HG03025 (cell line): ENCODE measurements around the gene PEDS1.
A peak's percentile ranks its signal among the peaks of the same experiment; 100 is the strongest.
"Not testable (repeated sequence)": the region's sequence is repeated elsewhere in the genome, so short reads cannot be mapped to it uniquely, and the experiment has no call there.

Experiments used
- ATAC-seq: cut with Tn5 transposase; IDR thresholded peaks from one replicate; pipeline ENCODE4 v1.9.1; 2021; ENCODE audit warnings: mild to moderate bottlenecking, moderate library complexity; ENCODE audit not compliant: unreplicated experiment, low FRiP score

PEDS1 gene

DNA sequence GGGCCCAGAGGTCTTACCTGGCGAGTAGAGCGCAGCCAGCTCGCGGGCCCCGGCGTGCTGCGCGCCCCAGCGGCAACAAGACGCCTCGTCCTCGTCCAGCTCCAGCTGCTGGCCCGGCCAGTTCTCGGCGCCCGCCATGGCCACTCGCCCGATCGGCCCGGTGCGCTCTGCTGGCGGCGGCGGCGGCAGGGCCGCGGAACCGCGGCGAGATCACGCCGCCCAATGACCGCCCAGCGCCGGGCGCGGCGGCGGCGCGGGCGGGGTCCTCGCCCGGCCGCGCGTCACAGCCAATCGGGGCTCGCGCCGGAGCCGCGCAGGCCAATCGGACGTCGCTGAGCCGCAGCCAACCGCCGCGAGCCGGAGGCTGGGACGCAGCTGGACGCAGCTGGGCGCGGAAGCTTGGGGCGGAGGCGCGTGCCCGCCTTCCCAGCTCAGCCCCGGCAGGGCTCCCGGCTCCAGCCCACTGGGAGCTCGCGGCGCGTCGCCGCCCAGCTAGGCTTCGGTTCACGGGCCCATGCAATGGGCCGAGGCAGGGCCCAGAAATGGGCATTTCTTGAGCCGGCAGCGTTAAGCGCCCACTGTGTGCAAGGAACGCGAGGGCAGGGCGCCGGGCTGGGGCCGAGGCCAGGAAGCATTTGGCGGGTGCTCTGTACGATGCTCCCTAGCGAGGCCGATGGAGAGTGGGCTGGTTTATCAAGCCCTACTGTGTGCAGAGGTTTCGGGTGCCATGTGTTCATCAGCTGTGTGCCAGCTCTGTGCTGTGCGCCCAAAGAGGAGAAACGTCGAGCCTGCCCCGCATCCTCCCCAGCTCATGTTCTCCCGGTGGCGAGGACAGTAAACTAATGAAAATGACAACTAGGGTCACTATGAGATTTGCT lies at the start of gene PEDS1:
PEDS1 (minus strand) TSS at position 224 of the 878 bp plus-strand sequence; CDS start at position 138, 86 bp downstream.
- ATAC-seq, result peak; percentile 79

DNA sequence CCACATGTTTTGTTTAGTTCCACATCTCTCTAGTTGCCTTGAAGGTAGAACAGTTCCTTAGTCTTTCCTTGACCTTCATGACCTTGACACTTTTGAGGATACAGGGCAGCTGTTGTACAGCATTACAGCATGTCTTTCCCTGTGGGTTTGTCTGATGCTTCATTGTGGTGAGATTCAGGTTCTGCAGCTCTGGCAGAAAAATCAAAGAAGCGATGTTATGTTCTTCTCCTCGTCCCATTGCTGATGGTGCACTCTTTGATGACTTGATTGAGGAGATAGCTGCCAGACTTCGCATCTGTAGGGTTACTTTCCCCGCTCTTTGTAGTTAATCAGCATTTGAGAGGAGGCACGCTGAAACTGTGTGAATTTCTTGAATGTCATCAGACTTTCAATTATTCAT lies 49.2 kb upstream of the PEDS1 start:
- no peak for ATAC-seq

DNA sequence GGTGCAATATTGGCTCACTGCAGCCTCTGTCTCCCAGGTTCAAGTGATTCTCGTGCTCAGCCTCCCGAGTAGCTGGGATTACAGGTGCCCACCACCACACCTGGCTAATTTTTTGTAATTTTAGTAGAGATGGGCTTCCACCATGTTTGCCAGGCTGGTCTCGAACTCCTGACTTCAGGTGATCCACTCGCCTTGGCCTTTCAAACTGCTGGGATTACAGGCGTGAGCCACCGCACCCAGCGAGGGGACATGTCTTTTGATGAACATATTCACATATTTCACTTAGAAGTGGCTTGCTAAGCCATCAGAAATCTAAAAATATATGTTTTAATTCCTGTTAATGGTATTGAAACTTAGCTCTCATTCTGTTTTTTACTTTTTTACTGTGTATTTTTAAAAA lies 48.2 kb upstream of the PEDS1 start:
- not testable (repeated sequence) for ATAC-seq

DNA sequence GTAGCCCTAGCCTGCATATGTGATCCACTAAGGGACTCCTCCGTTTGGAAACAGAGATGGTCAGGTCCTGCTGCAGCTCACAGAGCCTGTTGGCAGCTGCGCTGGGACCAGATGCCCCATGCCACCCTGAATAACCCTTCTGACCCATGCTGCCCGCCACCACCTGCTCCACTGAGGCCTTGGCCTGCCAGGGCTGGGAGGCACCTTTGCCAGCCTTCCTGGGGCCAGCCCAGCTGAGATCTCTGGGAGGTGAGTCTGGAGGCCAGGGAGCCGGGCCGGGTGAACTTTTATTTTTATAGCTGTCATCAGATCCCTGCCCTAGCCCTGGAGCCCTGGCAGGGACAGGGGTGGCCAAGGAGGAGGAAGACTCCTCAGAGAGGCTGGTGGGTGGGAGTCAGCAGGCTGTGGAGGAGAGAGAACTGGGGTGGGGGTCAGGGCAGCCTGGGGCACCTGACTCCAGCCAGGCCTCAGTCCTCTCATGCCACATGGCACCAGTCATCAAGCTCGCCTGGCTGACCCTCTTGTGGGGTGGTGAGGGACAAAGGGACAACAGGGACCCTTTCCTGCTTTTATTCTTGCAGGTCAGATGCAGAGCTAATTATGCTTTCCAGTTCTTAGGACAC lies 47.1 kb upstream of the PEDS1 start:
- ATAC-seq, result no peak

DNA sequence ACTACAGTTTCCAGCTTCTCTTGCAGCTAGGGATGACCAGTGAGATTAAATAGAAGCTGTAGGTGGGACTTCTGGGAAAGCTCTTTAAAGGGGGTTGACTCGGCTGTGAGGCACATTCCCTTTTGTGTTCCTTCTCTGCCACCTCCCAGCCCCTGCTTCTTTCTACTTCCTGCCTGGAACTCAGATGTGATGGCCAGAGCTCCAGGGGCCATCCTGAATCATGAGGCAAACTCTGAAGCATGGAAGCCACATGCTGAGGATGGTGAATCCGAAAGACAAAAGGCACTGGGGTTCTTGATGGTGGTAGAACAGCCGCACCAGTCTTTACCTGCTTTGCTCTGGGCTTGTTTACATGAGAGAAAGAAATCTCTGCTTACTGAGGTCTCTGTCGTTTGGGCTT lies 46.2 kb upstream of the PEDS1 start:
- no peak for ATAC-seq

DNA sequence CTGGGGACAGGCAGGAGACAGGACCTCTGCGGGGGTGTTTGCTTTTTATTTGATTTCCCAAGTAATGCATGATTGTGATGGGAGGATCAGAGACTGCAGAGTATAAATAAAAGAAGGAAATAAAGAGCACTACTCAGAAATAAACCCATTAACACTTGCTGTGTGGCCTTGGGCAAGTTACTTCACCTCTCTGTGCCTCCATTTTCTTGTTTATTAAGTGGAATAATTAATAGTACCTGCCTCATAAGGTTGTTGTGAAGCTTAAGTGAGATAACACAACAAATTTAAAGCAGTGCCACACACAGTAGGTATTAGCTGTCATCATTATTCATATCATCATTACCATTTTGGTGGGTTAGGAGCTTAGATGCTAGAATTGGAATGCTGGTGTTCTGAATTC lies 45.2 kb upstream of the PEDS1 start:
- no peak for ATAC-seq

DNA sequence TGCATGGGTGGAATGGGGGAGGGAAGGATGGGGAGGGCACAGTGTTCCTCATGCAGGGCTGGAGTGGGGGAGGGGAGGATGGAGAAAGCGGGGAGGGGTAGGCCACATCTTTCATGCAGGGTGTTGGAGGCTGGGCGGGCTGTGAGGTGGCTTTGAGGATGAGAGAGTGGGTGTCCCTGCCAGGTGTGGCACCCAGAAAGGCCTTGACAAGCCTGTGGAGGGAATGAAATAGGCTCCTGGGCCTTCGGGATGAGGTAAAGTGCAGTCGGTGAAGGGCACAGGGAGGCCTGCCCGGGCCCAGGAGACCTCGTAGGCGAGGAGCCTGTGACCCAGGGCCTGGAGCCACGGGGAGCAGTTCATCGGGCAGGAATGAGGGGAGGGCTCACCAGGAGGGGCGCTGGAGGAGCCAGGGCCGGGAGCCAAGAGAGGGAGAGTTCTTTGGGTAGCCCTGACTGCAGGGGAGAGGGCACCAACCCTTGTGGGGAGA lies 44.7 kb upstream of the PEDS1 start:
- ATAC-seq, result no peak

DNA sequence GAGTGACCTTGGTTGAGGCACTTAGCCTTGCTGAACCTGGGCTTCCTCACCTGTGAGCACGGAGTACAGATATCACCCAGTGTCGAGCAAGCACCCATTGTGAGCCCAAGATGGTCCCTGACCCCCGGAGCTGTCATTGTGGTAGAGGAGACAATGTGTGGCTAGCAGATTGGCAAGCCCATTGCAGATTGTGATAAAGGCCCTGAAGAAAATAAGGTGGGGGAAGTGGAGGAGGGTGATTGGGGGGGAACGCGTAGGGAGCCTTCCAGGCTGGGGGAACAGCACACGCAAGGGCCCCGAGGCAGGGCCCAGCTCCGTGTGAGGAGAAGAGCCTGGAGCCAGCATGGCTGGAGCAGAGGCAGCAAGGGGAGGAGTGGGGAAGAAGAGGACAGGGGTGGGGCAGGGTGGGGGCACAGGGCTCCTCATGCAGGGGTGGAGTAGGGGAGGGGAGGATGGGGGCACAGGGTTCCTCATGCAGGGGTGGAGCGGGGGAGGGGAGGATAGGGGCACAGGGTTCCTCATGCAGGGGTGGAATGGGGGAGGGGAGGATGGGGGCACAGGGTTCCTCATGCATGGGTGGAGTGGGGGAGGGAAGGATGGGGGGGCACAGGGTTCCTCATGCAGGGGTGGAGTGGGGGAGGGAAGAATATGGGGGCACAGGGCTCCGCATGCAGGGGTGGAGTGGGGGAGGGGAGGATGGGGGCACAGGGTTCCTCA lies 44.1 kb upstream of the PEDS1 start:
- no peak for ATAC-seq

DNA sequence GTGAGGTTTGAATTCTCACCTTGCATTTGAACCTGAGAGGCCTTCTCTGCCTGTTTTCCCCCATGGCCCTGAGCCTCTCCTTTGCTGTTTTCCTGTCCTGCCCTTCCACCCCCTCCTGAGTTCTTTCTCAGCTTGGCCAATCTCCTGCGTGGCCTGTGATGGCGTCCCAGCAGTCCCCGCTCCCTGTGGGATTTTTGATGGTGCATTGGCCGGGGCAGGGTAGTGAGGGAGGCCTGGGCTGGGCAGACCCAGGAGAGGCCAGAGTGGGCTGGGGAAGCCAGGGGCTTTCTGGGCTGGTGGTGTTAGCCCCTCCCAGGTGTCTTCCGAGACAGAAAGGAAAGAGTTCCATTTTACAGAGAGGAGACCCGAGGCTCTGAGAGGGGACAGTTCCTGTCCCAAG lies 43.4 kb upstream of the PEDS1 start:
- no peak for ATAC-seq

DNA sequence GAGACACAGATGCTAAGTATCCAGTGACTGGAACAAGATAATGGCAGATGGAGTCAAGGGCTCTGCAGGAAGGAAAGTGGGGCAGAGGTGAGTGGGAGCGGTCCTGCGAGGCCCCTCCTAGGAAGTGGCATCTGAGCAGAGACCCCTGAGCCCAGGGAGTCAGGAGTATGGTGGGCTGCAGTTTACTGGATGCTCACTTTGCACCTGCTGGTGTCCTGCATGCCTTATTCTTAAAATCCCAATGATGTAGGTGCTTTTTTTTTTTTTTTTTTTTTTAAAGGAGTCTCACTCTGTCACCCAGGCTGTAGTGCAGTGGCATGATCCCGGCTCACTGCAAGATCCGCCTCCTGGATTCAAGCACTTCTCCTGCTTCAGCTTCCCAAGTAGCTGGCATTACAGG lies 42.7 kb upstream of the PEDS1 start:
- no peak for ATAC-seq

DNA sequence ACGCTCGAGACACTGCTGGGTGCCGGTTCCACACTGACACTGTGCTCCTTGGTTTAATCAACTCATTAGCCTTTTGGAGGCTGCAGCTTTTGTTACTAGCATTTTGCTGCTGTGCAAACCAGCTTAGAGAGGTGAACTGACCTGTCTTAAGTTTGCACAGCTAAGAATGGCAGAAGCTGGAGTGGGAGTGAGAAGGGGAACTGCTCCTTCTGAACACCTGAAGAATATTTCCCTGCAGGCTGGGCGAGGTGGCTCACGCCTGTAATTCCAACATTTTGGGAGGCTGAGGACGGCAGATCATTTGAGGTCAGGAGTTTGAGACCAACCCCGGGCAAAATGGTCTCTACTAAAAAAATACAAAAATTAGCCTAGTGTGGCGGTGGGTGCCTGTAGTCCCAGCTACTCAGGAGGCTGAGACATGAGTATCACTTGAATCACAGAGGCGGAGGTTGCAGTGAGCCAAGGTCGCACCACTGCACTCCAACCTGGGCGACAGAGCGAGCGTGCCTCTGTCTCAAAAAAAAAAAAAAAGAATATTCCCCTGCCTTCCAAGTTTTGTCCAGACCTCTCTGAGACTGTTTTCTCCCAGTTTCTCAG lies 42.1 kb upstream of the PEDS1 start:
- no peak for ATAC-seq

DNA sequence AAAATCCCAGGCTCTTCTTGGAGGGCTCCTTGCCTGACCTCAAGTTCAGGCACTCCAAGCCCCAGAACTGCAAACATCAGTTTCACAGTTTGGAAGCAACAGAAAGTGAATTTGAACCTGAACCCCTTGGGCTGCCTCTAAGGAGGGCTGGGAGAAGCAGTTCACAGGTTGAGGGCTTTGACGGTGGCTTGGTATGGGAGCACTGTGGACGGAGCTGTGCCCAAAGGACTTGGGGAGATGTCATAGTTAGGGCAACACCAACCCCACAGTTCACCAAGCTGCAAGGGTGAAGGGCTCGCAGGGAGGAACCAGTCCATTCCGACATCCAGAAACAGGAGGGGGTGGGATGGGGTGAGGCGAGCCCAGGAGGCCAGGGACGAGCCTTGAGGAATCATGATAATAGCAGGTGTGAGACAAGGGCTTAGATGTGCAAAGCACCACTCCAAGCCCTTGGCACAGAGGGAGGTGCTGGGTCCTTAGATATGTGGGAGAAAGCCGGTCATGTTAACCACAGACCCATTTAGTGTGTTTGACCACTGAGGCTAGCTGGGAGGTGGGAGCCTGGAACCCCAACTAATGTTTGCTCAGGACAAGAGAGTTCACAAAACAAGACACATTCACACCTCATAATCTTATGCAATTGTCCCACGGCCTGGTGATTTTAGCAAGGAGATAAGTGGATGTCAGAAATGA lies 41.5 kb upstream of the PEDS1 start:
- ATAC-seq, result no peak

DNA sequence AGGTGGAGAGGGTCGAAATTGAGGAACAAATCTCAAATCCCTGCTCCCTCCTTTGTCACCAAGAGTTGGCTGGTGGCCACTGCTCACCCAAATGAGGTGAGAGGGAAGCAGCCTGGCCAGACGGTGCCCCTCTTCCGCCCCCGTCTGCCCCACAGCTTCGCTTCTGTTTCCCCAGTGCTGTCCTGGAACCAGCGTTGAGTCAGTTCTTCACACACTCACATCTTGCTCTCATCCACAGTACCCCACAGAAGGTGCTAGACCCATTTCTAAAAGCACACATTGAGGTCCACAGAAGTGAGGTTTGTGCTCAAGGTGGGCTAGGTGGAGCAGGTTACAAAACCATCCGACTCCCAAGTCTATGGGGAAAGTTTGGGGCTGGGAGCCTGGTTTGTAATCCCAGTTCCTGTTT lies 40.9 kb upstream of the PEDS1 start:
- no peak for ATAC-seq

DNA sequence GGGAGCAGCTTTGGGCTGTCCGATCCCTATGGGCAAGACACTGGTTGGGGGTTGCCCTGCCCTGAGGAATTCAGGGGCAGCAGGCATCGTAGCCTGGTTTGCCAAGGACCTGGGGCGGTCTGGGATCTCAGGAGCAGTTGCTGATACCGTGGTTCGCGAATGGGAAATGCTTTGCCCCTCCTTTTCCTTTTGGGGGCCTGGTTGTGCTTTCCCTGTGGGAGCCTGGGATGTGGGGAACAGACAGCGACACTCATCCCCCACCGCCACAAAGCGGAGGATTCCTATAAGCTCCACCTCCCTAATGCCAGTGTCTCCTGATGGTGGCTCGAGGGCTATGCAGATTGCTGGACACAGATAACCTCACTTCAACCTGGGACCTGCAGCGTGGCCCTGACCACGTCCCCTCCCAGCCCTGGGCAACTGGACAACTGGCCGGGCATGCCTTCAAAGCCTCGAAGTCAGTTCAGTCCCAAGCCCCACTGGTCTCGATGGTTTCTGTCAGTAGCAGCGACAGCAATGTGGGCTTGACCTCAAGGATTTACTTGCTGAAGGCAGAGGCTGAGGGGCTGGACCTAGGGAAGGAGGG lies 40.4 kb upstream of the PEDS1 start:
- no peak for ATAC-seq

DNA sequence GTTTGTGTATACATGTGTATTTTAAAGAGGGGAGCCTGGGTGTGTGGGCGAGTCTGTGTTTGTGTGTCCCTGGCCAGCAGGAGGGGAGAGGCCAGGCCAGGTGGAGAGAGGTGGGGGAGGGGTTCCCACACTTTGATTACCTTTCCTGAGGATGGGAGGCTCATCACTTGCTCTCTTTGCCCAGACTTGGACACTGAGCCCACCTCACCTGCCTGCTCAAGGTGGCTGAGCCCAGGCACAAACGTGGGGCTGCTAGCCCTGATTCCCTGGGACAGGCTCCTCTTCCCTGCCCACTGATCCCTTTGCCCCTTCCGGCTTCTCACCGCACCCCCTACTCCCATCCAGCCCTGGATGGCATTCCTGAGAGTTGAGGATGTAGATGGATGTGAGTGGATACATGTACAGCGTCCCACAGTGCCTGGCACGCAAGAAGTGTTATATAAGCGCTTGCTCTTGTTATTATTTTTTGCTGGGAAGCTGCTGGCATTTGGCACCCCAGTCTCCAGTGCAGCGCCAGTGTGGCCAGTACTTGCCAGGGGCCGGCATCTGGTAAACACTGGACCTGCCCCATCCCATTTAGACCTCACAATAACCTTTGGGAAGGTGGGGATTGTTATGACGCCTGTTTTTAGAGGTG lies 39.8 kb upstream of the PEDS1 start:
- no peak for ATAC-seq

DNA sequence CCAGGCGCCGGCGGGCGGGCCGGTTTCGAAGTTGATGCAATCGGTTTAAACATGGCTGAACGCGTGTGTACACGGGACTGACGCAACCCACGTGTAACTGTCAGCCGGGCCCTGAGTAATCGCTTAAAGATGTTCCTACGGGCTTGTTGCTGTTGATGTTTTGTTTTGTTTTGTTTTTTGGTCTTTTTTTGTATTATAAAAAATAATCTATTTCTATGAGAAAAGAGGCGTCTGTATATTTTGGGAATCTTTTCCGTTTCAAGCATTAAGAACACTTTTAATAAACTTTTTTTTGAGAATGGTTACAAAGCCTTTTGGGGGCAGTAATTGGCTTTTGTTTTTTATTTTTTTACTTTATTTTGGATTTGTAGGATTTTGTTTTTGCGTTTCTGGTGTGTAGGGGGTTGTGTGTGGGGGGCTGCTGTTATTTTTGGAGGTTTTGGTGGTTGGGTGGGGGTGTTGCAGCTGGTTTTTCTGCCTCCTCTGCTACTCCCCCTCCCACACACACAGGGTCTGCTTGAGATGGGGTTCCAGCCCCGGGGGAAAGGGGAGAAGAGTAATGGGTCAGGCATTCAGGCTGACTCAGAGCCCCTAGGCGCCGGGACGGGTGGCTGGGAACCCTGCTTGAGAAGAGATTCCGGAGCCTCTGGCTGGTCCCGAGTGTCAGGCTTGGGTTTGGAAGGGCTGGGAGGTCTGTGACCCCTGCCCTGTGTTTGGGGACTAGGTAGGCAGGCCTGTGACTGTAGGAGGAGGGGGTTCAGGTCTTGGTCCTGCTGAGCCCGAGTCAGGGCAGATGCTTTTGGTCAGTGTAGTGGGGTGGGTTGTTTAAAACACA lies 39.1 kb upstream of the PEDS1 start:
- no peak for ATAC-seq

DNA sequence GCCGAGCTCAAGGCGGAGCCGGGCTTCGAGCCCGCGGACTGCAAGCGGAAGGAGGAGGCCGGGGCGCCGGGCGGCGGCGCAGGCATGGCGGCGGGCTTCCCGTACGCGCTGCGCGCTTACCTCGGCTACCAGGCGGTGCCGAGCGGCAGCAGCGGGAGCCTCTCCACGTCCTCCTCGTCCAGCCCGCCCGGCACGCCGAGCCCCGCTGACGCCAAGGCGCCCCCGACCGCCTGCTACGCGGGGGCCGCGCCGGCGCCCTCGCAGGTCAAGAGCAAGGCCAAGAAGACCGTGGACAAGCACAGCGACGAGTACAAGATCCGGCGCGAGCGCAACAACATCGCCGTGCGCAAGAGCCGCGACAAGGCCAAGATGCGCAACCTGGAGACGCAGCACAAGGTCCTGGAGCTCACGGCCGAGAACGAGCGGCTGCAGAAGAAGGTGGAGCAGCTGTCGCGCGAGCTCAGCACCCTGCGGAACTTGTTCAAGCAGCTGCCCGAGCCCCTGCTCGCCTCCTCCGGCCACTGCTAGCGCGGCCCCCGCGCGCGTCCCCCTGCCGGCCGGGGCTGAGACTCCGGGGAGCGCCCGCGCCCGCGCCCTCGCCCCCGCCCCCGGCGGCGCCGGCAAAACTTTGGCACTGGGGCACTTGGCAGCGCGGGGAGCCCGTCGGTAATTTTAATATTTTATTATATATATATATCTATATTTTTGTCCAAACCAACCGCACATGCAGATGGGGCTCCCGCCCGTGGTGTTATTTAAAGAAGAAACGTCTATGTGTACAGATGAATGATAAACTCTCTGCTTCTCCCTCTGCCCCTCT lies 38.2 kb upstream of the PEDS1 start:
- peak; percentile 19 for ATAC-seq

DNA sequence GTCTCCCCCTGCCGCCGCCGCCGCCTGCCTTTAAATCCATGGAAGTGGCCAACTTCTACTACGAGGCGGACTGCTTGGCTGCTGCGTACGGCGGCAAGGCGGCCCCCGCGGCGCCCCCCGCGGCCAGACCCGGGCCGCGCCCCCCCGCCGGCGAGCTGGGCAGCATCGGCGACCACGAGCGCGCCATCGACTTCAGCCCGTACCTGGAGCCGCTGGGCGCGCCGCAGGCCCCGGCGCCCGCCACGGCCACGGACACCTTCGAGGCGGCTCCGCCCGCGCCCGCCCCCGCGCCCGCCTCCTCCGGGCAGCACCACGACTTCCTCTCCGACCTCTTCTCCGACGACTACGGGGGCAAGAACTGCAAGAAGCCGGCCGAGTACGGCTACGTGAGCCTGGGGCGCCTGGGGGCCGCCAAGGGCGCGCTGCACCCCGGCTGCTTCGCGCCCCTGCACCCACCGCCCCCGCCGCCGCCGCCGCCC lies 37.6 kb upstream of the PEDS1 start:
- ATAC-seq, result peak; percentile 20
